HS-5 (cell line): Measurements from ENCODE around the gene ATOH8.

Experiments used
- DNase-seq: peaks from one replicate; pipeline ENCODE4 v3.0.0-alpha.2; 2012; ENCODE audit warnings: low read depth

The ATOH8 gene

DNA sequence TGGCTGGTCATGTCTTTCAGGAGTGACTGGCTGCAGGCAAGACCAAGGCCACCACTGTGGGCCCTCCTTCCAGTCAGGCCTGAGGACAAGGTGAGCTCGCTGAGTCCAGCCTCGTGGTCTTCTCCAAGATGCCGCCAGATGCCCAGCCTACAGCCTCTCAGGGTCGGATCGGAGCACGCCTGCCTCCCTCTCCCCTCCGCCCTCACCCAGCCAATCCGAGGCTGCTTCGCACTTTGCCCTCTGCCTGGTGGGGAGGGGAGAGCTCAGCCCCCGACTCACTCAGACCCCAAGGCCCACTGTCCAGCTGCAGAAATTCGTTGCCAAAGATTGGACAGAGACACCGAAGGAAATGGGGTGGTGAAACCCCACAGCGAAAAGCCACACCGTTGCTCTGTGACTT lies 33.1 kb downstream of the ATOH8 start:
- DNase-seq: no peak

DNA sequence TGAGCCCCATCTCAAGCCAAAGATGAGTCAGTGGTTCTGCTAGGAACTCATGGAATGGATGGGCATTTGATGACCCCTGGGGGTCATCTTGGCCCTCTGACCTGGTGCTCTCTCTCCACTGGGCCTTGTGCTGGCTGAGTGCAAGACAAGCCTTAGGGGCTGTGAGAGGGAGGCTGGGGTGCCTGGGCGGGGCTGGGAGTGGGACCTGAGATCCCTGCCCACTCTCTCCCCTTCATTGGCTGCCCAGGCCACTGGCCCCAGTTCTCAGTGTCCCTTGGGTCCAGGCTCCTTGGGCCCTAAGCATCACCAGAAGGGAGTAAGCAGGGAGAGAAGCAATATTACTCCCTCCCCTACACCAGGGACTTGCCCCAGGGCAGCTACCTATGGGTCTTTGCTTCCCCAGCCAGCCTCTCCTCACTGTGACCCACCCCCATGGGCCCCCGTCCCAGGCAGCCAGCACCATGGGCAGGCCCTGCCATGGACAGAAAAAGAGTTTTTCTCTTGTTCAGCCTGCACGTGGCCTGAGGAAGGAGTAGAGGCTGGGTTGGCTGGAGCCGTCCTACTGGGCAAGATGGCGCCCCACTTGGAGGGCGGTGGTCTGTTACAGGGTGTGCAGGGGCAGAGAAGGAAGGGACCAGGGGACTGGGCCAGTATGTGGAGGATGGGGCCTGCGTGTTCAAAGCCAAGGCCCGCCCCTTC lies 33.6 kb downstream of the ATOH8 start:
- no peak for DNase-seq

DNA sequence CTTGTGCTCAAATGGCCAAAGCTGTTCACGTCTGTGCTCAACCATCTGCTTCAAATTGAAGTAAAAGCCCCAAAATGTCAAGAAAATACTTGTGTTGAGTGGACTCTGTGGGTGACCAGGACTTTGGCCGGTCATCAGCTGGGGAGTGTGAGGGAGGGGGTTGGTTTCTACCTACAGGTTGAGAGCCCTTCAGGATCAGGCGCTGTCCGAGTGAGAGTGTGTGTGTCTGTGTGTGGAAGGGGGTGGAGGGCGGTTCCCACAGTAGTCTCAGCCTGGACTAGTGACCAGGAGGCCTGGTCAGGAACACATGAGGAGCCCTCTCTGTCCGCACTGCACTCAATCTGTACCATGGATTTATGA lies 34.2 kb downstream of the ATOH8 start:
- DNase-seq: no peak

DNA sequence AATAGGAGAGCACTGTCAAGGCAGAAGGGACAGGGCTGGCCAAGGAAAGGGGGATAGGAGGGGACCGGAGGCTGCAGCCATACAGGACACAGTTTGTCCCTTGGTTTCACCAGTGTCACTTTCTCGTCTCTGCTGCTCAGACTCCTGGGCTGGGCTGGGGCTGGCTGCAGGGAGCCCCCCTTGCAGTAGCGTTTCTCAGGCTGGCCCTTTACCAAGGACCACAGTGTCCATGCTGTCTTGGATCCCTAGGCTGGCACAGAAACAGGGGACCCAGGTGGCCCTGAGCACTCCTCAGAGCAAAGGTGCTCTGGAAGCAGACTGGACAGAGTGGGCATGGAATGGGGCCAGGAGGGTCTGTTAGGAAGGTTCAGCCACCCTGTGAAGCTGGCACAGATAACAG lies 34.8 kb downstream of the ATOH8 start:
- DNase-seq: no peak

DNA sequence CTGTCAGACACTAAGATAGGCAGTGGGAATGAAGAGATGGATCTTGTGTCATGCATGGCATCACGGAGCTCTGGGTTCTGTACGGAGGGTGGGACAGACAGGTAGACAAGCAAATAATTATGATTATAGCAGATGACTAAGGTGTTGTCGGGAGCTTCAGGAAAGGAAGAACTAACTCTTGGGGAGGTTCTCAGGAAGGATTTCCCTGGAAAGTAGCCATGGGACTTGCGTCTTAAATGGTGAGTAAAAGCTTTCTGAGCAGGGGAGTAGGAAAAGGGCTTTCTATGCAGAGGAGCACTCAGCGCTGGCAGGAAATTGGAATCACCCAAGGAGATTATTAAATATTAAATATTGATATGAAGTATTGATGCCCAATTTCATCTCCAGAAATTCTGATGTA lies 35.5 kb downstream of the ATOH8 start:
- DNase-seq: no peak

DNA sequence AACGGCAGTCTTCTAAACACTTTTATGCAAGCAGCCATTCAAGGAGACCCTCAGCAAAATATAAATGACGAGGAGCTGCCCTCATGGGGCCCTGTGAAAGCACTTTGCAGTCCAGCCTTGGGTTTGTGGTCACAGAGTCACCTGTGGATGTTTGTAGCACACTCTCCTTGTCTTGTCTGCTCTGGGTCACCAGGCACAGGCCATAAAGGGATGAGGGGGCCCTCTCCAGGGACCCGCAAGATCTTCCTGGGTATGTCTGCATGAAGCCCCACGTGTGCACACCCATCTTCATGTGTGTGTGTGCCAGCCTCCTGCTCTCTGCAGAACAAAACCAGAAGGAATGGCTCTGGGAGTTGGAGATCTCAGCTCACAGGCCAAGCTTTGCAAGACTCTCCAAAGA lies 36.2 kb downstream of the ATOH8 start:
- DNase-seq: no peak

DNA sequence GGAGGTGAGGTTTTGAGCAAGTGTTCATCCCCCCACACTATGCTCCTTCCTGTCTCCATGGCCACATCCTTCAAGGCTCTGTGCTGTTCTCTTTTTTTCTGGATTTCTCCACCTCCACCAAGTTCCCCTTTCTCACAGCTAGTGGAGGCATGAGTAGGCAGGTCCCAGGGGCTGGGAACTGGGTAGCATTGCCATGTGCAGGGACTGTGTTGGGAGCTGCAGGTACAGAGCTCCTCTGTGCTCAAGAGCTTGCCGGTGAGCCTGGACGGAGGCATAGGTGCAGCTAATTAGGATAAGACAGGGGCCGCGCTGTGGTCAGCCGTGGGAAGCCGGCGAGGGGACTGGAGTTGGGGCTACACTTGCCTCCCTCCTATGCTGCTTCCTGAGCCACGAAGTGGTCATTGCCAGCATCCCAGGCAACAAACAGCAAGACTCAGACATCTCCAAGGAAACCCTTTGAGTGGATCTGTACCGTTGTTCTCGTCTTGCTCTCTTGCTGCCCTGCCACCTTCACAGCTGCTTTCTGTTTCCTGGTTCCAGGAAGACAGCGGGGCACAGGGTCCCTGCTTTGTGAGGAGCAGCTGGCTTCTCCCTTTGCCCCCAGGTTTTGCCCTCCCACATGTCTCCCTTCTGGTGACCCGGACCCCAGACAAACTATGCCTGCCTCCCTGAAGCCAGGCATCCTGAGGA lies 36.9 kb downstream of the ATOH8 start:
- no peak for DNase-seq

DNA sequence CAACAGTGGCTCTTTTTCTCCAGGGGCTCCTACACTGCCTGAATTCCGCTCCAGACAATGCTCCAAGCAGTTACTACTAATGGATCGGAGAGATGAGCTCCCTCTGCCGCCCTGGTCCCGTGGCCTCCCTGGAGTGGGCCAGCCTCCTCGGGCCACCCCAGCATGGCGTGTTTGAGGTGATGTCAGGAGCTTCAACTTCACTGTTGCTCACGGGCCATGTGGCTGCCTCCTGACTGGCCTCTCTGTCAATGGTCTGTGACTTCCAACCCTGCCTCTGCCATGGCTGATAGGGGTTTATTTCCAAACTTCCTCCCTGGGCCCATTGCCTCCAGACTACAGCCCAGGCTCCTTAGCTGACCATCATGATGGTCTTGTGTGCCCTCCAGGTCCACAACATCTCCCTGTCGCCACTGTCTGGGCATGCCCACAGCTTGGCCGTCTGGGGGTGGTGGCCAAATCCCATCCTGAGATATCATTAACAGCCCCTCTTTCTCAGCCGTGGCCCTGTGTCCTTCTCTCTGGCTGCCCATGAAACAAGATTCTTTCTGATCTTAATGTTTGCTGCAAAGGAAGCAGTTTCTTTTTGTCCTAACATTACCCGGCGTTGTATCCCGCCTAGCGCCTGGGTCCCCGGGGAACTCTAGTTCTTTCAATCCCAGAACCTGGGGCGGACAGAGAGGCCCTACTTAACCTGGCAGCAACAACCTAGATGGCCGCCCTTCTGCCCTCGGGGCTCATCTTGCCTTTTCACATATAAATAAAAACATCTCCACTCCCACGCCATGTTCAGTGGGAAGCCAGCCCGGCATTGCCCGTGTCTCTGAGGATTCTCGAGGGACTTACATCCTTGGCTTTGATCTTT lies 38.1 kb downstream of the ATOH8 start:
- no peak for DNase-seq

DNA sequence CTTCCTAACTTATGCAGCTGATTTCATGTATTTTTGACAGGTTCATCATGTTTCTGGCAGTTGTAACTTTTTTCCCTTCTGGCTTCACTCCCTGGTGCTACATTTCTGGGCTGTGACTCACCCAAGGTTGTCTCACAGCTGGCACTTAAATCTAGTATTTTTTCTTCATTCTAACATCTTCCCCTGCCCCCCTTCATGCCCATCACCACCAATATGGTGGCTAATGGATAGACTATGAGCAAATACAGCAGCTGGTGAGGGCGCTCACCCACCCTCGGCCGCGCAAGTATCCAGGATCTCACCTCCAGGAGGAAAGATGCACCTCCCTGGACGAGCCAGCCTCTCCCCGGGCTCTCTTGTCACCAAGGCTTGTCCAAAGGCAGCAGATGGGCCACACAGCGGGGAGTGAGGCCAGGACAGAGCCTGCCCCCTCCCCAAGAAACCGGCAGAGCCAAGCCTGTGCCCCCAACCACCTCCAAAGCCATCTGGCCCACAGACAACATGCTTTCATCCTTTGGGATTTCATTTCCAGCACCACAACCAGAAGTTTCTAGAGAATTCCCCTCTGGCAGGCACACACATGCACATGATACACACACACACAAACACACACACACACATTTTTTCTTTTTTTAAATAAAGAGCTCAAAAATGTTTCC lies 39.1 kb downstream of the ATOH8 start:
- DNase-seq: peak; percentile 70

DNA sequence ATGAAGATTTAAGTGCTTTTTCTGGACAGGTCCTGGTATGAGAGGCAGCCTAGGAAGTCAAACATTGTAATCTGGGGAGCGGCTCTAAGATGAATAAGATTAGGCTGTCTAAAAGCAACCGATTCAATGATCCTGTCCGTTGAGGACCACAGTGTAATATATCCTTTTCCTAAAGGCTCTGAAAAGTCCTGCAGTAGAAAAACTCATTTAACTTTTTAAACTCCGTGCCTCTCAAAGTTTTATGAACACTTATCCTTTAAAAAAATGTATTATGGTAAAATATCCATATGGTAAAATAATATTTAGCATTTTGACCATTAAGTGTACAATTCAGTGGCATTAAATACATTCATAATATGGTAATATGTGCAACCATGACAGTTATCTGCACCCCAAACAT lies 39.8 kb downstream of the ATOH8 start:
- DNase-seq: no peak

DNA sequence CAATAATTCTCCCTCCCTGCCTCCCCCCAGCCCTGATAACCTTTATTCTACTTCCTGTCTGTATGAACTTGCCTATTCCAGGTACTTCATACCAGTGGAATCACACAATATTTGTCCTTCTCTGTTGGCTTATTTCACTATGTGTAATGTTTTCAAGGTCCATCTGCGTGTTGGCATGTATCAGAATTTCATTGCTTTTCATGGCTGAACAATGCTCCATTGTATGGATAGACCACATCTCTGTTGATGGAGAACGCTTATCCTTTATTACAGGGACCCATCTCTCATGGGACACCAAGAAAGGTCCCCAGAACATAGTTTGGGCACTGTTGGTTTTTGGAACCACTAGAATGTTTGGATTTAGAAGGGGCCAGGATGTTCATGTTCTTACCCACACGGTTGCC lies 40.2 kb downstream of the ATOH8 start:
- no peak for DNase-seq

DNA sequence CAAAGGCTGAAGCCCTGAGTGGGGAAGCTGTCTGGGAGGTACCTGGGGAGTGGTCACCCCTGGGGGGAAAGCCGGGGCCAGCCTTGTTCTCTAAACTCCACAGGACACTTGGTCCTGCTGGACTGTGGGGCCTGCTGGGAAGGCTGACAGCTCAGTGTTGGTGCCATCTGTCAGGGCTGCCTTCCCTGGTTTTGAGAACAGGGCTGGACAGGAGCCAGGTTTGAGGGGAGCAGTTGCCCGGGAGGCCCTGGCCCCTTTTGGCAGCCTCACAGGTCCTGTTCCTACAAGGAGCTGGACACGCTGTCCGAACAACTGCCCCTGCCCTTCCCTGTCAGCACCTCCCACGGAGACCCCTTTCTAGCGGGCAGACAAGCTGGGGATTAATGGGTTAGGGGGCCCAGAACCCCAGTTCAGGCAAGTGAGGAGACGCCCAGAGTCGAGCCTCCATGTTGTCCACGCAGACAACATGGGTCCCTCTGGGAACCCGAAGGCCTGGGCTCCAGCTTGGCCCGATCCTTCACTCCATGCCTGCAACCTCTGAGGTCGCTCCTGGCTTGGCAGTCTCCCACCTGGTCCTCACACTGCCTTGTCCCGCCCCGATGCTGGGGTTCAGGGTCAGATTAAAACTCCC lies 40.8 kb downstream of the ATOH8 start:
- no peak for DNase-seq

DNA sequence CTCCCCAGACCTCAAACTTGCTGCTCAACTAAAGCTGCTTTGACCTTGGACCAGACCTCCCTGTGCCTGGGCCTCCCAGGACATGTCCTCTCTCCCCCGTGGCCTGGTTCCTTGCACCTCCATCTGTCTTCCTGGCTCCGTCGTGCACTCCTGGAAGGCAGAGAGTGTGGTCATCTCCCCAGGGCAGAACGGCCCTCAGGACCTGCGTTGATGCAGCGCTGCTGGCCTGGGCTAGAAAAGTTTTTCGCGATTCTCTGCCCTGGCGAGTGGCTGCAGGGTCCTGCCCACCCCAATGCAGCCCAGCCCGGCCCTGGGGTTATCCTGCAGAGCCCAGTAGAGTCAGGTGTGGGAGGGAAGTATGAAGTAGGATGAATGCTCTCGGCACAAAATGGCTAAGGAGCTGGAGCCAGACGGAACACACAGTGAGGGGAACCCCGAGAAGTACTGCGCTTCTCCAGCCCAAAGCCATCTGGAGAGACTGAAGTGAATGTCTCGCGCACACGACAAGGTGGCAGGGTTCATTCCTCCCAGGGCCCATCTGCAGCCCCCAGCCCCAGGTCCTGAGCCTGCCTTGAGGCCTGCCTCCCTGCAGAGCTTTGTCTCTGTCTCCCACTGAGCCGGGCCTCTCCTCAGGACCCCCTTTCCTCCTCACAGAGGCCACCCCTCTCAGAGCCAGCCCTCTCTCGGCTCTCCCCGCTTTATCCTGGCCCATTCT lies 41.7 kb downstream of the ATOH8 start:
- no peak for DNase-seq

DNA sequence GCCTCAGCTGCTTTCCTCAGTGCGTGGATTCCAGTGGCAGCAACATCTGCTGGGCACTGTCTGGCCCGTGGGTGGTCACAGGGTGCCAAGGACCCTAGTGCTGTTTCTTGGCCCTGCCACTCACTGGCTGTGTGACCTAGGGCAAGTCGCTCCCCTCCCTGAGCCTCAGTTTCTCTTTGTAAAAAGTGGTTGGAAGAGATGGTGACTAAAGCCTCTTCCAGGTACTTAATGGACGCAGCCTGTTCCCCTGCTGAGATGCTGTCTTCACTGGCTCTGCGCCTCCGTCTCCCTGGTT lies 42.2 kb downstream of the ATOH8 start:
- no peak for DNase-seq

DNA sequence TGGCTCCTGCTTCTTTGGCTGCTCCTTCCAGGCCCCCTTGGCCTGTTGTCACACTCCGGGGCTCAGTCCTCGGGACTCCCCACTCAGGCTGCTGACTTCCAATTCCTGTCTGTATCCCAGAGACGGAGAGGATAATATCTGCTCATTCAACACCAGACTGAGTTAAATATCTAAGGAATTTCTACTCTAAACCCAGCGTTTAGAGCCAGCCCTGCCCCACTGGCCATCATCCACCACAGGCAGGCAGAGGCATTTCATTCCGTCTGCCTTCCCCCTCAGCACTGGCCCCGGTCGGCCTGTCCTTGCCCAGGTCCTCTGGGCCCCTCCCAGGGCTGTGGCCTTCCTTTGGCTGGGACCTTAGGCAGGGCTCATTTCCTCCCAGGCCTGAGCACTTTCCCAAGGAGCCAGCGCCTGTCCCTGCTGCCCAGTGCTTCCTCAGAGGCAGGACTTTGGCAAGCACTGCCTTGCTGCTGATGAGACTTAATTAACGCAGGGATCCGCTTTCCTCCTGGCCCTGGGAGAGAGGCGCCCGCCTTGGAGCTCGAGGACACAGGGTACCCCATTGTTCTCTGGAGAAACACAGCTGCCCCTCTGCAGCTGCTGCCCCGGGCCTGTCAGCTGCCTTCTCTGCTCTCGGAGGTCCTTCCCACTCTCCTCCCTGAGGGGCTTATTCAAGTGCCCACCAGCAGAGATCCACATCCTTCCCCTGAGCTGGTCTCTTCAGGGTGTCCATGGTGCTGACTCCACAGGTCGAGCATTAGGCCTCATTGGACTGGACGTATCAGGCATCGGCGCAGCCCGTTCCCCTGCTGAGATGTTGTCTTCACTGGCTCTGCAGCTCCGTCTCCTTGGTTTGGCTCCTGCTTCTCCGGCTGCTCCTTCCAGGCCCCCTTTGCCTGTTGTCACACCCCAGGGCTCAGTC lies 42.8 kb downstream of the ATOH8 start:
- DNase-seq: no peak

DNA sequence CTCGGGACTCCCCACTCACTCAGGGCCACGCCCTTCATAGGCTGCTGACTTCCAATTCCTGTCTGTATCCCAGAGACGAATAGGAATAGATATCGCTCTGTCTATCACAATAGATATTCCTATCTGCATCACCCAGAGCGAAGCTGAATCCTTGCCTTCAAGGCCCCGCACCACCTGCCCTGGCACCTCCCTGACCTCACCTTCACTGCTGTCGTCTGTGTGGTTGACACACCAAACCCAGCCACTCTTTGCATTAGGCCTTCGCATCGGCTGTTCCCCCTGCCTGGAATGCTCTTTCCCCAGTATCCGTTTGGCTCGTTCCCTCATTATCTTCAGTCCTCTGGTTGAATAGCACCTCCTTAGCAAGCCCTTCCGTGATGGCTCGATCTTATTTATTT lies 43.5 kb downstream of the ATOH8 start:
- no peak for DNase-seq

DNA sequence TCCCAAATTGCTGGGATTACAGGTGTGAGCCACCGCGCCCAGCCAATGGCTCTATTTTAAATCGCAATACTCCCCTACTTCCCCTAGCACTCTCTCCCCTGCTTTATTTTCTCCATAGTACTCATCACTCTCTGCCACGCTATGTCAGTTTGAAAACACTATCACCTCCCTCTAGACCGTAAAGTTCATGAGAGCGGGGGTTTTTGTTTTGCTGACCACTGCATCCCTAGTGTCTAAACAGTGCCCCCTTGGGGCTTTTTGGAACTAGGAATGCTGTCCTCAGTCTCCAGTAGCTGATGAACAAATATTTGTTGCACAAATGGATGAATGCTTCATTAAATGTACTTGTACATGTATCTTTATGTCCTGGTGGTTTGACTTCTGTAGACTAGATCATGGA lies 44.1 kb downstream of the ATOH8 start:
- DNase-seq: no peak

DNA sequence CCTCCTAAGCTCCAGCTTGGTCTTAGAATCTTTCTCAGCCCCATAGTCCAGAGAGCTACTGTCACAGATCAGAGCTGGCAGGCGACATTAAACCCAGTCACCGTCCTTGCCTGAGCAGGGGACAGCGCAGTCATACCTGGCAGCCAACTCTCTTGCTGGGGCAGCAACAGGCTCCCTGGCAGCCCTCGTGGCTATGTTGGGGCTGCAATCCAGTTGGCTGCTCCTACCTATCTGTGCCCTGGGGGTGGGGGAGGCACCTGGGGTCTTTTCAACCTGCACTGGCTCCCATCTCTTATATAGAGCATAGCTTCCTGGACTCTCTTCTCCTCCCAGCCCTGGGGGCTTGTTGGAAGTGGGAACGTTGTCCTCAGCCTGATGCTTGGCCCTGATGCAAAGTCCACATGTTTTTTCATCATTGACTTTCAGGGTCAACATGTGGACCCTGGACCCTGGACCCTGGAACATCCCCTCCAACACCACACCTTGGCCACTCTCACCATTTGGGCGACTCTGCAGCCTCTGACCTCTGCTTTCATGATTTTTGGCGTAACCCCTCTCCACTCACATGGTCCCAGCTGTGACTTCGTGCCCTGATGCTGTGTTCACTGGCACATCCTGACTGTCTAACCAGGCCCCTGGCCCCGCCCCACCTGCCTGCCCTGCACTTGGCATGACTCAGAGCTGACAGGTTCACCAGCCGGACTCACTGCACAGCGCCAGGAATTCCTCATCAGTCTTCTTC lies 45.6 kb downstream of the ATOH8 start:
- DNase-seq: no peak

DNA sequence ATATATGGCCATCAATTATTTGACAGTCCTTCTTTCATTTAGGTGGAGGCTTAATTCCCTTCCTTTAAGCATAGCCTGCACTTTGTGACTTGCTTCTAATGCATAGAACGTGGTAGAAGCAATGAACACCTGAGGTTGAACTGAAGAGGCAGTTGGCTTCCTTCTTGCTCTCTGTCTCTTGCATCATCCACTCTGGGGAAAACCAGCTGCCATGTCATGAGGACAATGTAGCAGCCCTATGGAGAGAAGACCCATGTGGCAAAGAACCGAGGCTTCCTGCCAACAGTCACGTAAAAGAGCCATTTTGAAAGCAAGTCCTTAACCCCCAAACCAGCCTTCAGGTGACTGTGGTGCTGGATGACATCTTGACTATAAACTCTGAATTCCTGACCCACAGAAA lies 46.8 kb downstream of the ATOH8 start:
- DNase-seq: no peak

DNA sequence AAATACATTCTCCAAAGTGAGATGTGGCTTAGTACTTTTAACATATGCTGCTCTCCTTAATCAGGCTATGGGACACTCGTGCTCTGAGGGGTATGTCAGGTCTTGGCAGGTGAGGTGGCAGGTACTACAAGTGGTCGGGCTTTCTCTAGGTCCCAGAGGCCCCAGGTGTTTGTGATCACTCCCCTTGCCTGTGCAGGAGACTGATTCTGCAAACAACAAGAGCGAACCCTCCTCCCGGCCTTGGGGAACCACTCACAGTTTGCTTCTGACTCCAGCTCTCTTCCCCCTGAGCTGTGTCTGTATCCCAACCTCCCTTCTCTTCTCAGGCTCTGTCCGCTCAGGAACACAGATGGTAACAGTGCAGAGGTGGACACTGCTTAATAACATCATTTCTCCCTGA lies 48.1 kb downstream of the ATOH8 start:
- DNase-seq: no peak
